ENCODE data around the gene PPAN. TPM values are rescaled to one million over a fixed set of nuclear protein-coding genes. Genes with fewer than 3 reads are reported as not detected.
A peak's percentile ranks its signal among the peaks of the same experiment; 100 is the strongest.

The PPAN gene
- total and polyA plus RNA-seq, 2 experiments from 2014 or later, result 44.2 to 47.0 TPM

- no peaks in the 10 kb centered on the region for H3K27me3 ChIP-seq (replicated peaks; ENCODE audit: insufficient read depth)
- no peak overlapping the region for H3K27ac ChIP-seq
- H3K4me1 ChIP-seq (ENCODE audit: insufficient read depth), result no peaks in the 10 kb centered on the region
- H3K9me2 ChIP-seq (ENCODE audit: insufficient read depth), result no peaks in the 10 kb centered on the region
- in situ Hi-C loops (cut with MboI), result no loop called here
- no peak for DNase-seq
- H4K20me1 ChIP-seq (ENCODE audit: insufficient read depth), result no peaks in the 10 kb centered on the region
- peaks cover 32% of the 10 kb centered on the region; the same call in 1 of the 2 replicates for H3K36me3 ChIP-seq (ENCODE audit: low read depth)
- H3K4me3 ChIP-seq, result no peak overlapping the region
- H3K79me2 ChIP-seq (ENCODE audit: insufficient read depth), result no peaks in the 10 kb centered on the region
- H3F3A ChIP-seq (ENCODE audit: insufficient read depth), result no peaks in the 10 kb centered on the region
- no peak overlapping the region for H3K9ac ChIP-seq
- WGBS, 2 experiments (ENCODE audit: low coverage in 1 of 2, low lambda C conversion rate in 2 of 2, missing lambda C conversion rate in 2 of 2), result 97 to 98% methylated on average over 14 of the region's 14 CpGs
- no peak overlapping the region for H3K4me2 ChIP-seq (ENCODE audit: unreplicated experiment)
- no peak overlapping the region for H2AFZ ChIP-seq
- H3K9me3 ChIP-seq (ENCODE audit: low read depth), result no peaks in the 10 kb centered on the region
- no peak for TF ChIP-seq EZH2phosphoT487 (IDR thresholded peaks at IDR 0.05; ENCODE audit: insufficient read depth, low read depth)
- no peak for TF ChIP-seq EZH2 (IDR thresholded peaks at IDR 0.05; ENCODE audit: insufficient read depth, poor library complexity, severe bottlenecking)
These were observed 40.0 kb downstream of the PPAN start for GRCh38 chr19:10146142-10146541.

GRCh38 chr19:10149427-10149826 is 43.3 kb downstream of the PPAN start:
- no peaks in the 10 kb centered on the region for H3F3A ChIP-seq (ENCODE audit: insufficient read depth)
- no peak overlapping the region for H3K27ac ChIP-seq
- H3K9ac ChIP-seq, result no peak overlapping the region
- TF ChIP-seq EZH2 (IDR thresholded peaks at IDR 0.05; ENCODE audit: insufficient read depth, poor library complexity, severe bottlenecking) (no peak), EZH2phosphoT487 (IDR thresholded peaks at IDR 0.05; ENCODE audit: insufficient read depth, low read depth) (no peak)
- WGBS, 2 experiments (ENCODE audit: low coverage in 1 of 2, low lambda C conversion rate in 2 of 2, missing lambda C conversion rate in 2 of 2), result 93 to 95% methylated on average over 12 of the region's 12 CpGs
- no peak overlapping the region for H3K4me2 ChIP-seq (ENCODE audit: unreplicated experiment)
- DNase-seq, result no peak
- no peaks in the 10 kb centered on the region for H4K20me1 ChIP-seq (ENCODE audit: insufficient read depth)
- in situ Hi-C loops (cut with MboI), result no loop called here
- no peak overlapping the region for H3K4me3 ChIP-seq
- H3K9me3 ChIP-seq (ENCODE audit: low read depth), result no peaks in the 10 kb centered on the region
- H3K4me1 ChIP-seq (ENCODE audit: insufficient read depth), result no peaks in the 10 kb centered on the region
- H3K27me3 ChIP-seq (replicated peaks; ENCODE audit: insufficient read depth), result no peaks in the 10 kb centered on the region
- H2AFZ ChIP-seq, result no peak overlapping the region
- no peaks in the 10 kb centered on the region for H3K9me2 ChIP-seq (ENCODE audit: insufficient read depth)
- H3K79me2 ChIP-seq (ENCODE audit: insufficient read depth), result no peaks in the 10 kb centered on the region; the same call in 1 of the 2 replicates
- peaks cover 36% of the 10 kb centered on the region for H3K36me3 ChIP-seq (ENCODE audit: low read depth)

- no peaks in the 10 kb centered on the region for H3K9me2 ChIP-seq (ENCODE audit: insufficient read depth)
- peaks cover 3% of the 10 kb centered on the region; the same call in 1 of the 2 replicates for H3F3A ChIP-seq (ENCODE audit: insufficient read depth)
- no peaks in the 10 kb centered on the region for H3K4me1 ChIP-seq (ENCODE audit: insufficient read depth)
- H3K27me3 ChIP-seq (replicated peaks; ENCODE audit: insufficient read depth), result no peaks in the 10 kb centered on the region
- H2AFZ ChIP-seq, result no peak overlapping the region
- no peaks in the 10 kb centered on the region for H4K20me1 ChIP-seq (ENCODE audit: insufficient read depth)
- H3K27ac ChIP-seq, result no peak overlapping the region
- no peak for DNase-seq
- no peaks in the 10 kb centered on the region; the same call in 1 of the 2 replicates for H3K79me2 ChIP-seq (ENCODE audit: insufficient read depth)
- peaks cover 34% of the 10 kb centered on the region for H3K36me3 ChIP-seq (ENCODE audit: low read depth)
- WGBS, 2 experiments (ENCODE audit: low coverage in 1 of 2, low lambda C conversion rate in 2 of 2, missing lambda C conversion rate in 2 of 2), result 81 to 82% methylated on average over 5 of the region's 5 CpGs
- no peaks in the 10 kb centered on the region for H3K9me3 ChIP-seq (ENCODE audit: low read depth)
- in situ Hi-C loops (cut with MboI), result no loop called here
- H3K9ac ChIP-seq, result no peak overlapping the region
- TF ChIP-seq EZH2 (IDR thresholded peaks at IDR 0.05; ENCODE audit: insufficient read depth, poor library complexity, severe bottlenecking) (no peak), EZH2phosphoT487 (IDR thresholded peaks at IDR 0.05; ENCODE audit: insufficient read depth, low read depth) (no peak)
- H3K4me2 ChIP-seq (ENCODE audit: unreplicated experiment), result no peak overlapping the region
- no peak overlapping the region for H3K4me3 ChIP-seq
These were observed 45.4 kb downstream of the PPAN start for GRCh38 chr19:10151521-10151920.

GRCh38 chr19:10152100-10152499 is 45.9 kb downstream of the PPAN start:
- peak; percentile 48 for DNase-seq
- 90 to 98% methylated on average over 2 to 3 of the region's 3 CpGs for WGBS, 2 experiments (ENCODE audit: low coverage in 1 of 2, low lambda C conversion rate in 2 of 2, missing lambda C conversion rate in 2 of 2)

More at GRCh38 chr19:10152100-10152499, 45.9 kb downstream of the PPAN start:
- Histone ChIP-seq H3K27me3 (replicated peaks; ENCODE audit: insufficient read depth) (no peaks in the 10 kb centered on the region), H3K36me3 (ENCODE audit: low read depth) (peaks cover 39% of the 10 kb centered on the region), H3K9ac (no peak overlapping the region), H3K4me1 (ENCODE audit: insufficient read depth) (no peaks in the 10 kb centered on the region), H3K4me2 (ENCODE audit: unreplicated experiment) (no peak overlapping the region), H3K9me2 (ENCODE audit: insufficient read depth) (no peaks in the 10 kb centered on the region), H2AFZ (no peak overlapping the region), H4K20me1 (ENCODE audit: insufficient read depth) (no peaks in the 10 kb centered on the region), H3F3A (ENCODE audit: insufficient read depth) (peaks cover 3% of the 10 kb centered on the region; the same call in 1 of the 2 replicates), H3K79me2 (ENCODE audit: insufficient read depth) (no peaks in the 10 kb centered on the region; the same call in 1 of the 2 replicates), H3K9me3 (ENCODE audit: low read depth) (no peaks in the 10 kb centered on the region), H3K27ac (no peak overlapping the region), H3K4me3 (no peak overlapping the region)
- no peak for TF ChIP-seq EZH2phosphoT487 (IDR thresholded peaks at IDR 0.05; ENCODE audit: insufficient read depth, low read depth)
- TF ChIP-seq EZH2 (IDR thresholded peaks at IDR 0.05; ENCODE audit: insufficient read depth, poor library complexity, severe bottlenecking), result no peak
- in situ Hi-C loops (cut with MboI), result no loop called here
